Liver (tissue), 9 donors: ENCODE results near the gene CDK17. TPM values are rescaled to one million over a fixed set of nuclear protein-coding genes. Genes with fewer than 3 reads are reported as not detected.

Source experiments
- DNase-seq: peaks from one replicate; pipeline ENCODE4 v3.0.0-alpha.2; 2017; ENCODE audit warnings: low spot score
- H3K27ac ChIP-seq, 2 donors: one replicate each; pipeline ENCODE4 v1.7.0; 2013; ENCODE audit warnings: inconsistent platforms in 2 of 2, low read length in 2 of 2, control low read depth in 1 of 2, low read depth in 1 of 2, mild to moderate bottlenecking in 1 of 2
- H3K27me3 ChIP-seq, 4 donors: one replicate each; pipeline versions ENCODE4 v1.6.1 to v1.7.0; 2013; ENCODE audit warnings: low read length in 3 of 4, inconsistent platforms in 1 of 4, mild to moderate bottlenecking in 1 of 4, moderate library complexity in 1 of 4; ENCODE audit not compliant: control insufficient read depth in 4 of 4, insufficient read depth in 4 of 4
- H3K36me3 ChIP-seq, 4 donors: one replicate each; pipeline versions ENCODE4 v1.6.1 to v1.7.0; 2013; ENCODE audit warnings: low read length in 3 of 4, mild to moderate bottlenecking in 3 of 4, low read depth in 1 of 4, moderate library complexity in 1 of 4; ENCODE audit not compliant: control insufficient read depth in 4 of 4, insufficient read depth in 3 of 4
- H3K4me1 ChIP-seq, 4 donors: one replicate each; pipeline versions ENCODE4 v1.6.1 to v1.7.0; 2013; ENCODE audit warnings: low read length in 3 of 4, mild to moderate bottlenecking in 3 of 4, moderate library complexity in 1 of 4; ENCODE audit not compliant: control insufficient read depth in 4 of 4, insufficient read depth in 4 of 4
- H3K4me3 ChIP-seq, 3 donors: one replicate each; pipeline versions ENCODE4 v1.6.1 to v1.7.0; 2013; ENCODE audit warnings: low read length in 3 of 3, control low read depth in 1 of 3, low read depth in 1 of 3, mild to moderate bottlenecking in 1 of 3
- H3K9ac ChIP-seq, 2 donors: one replicate each; pipeline ENCODE4 v1.7.0; 2013; ENCODE audit warnings: low read length in 2 of 2, mild to moderate bottlenecking in 2 of 2, moderate library complexity in 2 of 2, control low read depth in 1 of 2, low read depth in 1 of 2
- H3K9me3 ChIP-seq, 4 donors: one replicate each; pipeline versions ENCODE4 v1.6.1 to v1.7.0; 2013; ENCODE audit warnings: low read length in 3 of 4; ENCODE audit not compliant: control insufficient read depth in 4 of 4
- FOXA1 ChIP-seq: IDR thresholded peaks from 2 replicates; pipeline ENCODE4 v1.6.1; 2016; ENCODE audit warnings: antibody characterized with exemption
- FOXA2 ChIP-seq: IDR thresholded peaks from 2 replicates; pipeline ENCODE4 v1.6.1; 2016; ENCODE audit warnings: antibody characterized with exemption
- HNF4G ChIP-seq: IDR thresholded peaks from 2 replicates; pipeline ENCODE4 v1.6.1; 2016; ENCODE audit warnings: antibody characterized with exemption
- JUND ChIP-seq, 2 donors: IDR thresholded peaks; 2 replicates each; pipeline ENCODE4 v1.6.1; 2016; ENCODE audit warnings: antibody characterized with exemption in 2 of 2
- NR2F2 ChIP-seq: IDR thresholded peaks from 2 replicates; pipeline ENCODE4 v1.6.1; 2016; ENCODE audit warnings: antibody characterized with exemption
- RXRA ChIP-seq, 2 donors: IDR thresholded peaks; 2 replicates each; pipeline ENCODE4 v1.6.1; 2017 to 2018; ENCODE audit warnings: antibody characterized with exemption in 2 of 2, mild to moderate bottlenecking in 1 of 2
- SP1 ChIP-seq: IDR thresholded peaks from 2 replicates; pipeline ENCODE4 v1.6.1; 2018; ENCODE audit warnings: antibody characterized with exemption, mild to moderate bottlenecking
- WGBS: extraction: QIAGEN DNeasy Blood & Tissue Kit; methylation state at CpG from one replicate; pipeline ENCODE4 v1.1.7; 2013; 5-methylcytosine and 5-hydroxymethylcytosine counted together
- polyA plus RNA-seq, 2 donors: library from polyadenylated mRNA; stranded (reverse) in 1 of 2; unstranded in 1 of 2; fragments of 200-250 nt in 1 of 2; fragments of >200 nt in 1 of 2; fragmentation: Nextera tagmentation in 1 of 2; extraction: Ambion mirVana in 1 of 2; gene quantifications; one replicate each; pipeline versions ENCODE4 v1.2.1 to v1.2.3, GENCODE V29; 2013 to 2015
- total RNA-seq, 2 donors: library from RNA; depleted of rRNA; stranded (reverse); fragments of >200 nt; gene quantifications; one replicate each; pipeline ENCODE4 v1.2.3, GENCODE V29; 2014
- TF ChIP-seq, protein P1 (sequence below): IDR thresholded peaks from 2 replicates; pipeline ENCODE4 v1.6.1; 2016; ENCODE audit warnings: antibody characterized with exemption
- TF ChIP-seq, protein P2 (sequence below): IDR thresholded peaks from 2 replicates; pipeline ENCODE4 v1.6.1; 2016; ENCODE audit warnings: antibody characterized with exemption
- TF ChIP-seq, protein P3 (sequence below): IDR thresholded peaks from 2 replicates; pipeline ENCODE4 v1.6.1; 2016; ENCODE audit warnings: antibody characterized with exemption, mild to moderate bottlenecking
- TF ChIP-seq, protein P4 (sequence below): IDR thresholded peaks from 2 replicates; pipeline ENCODE4 v1.6.1; 2016; ENCODE audit warnings: antibody characterized with exemption
- TF ChIP-seq, protein P5 (sequence below): fragments of 150-350 bp; IDR thresholded peaks from 2 replicates; pipeline ENCODE4 v1.5.1; 2017; ENCODE audit warnings: improper control_type of control experiment, low read depth, low read length; ENCODE audit not compliant: missing input control
- donor health status: healthy.
- donor health status: healthy.
- donor health status: healthy.
- donor health status: healthy.
- donor health status: healthy.

CDK17 gene
- total and polyA plus RNA-seq, 4 donors, result 4.8 to 25.2 (median 14.9) TPM

DNA sequence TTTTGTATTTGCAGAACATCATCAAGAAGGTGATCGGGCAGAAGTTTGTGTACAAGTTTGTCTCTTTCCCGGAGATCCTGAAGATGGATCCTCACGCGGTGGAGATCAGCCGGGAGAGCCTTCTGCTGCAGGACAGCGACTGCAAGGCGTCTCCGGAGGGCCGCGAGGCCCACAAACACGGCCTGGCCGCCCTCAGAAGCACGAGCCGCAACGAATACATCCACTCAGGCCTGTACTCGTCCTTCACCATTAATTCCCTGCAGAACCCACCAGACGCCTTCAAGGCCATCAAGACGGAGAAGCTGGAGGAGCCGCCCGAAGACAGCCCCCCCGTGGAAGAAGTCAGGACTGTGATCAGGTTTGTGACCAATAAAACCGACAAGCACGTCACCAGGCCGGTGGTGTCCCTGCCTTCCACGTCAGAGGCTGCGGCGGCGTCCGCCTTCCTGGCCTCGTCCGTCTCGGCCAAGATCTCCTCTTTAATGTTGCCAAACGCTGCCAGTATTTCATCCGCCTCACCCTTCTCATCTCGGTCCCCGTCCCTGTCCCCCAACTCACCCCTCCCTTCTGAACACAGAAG is 153.2 kb downstream of the CDK17 start:
- Histone ChIP-seq H3K9ac (no peak overlapping the region), H3K4me3 (no peak overlapping the region), H3K27ac (no peak overlapping the region), H3K36me3 (peaks cover 0 to 6% (median 3%) of the 10 kb centered on the region in 4 donors), H3K4me1 (peaks cover 0 to 6% (median 3%) of the 10 kb centered on the region in 4 donors), H3K27me3 (no peaks in the 10 kb centered on the region), H3K9me3 (no peaks in the 10 kb centered on the region)
- no peak for DNase-seq
- 96% methylated on average over 36 of the region's 36 CpGs for WGBS
- TF ChIP-seq, protein P1, sequence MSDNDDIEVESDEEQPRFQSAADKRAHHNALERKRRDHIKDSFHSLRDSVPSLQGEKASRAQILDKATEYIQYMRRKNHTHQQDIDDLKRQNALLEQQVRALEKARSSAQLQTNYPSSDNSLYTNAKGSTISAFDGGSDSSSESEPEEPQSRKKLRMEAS, result no peak
- TF ChIP-seq SP1, result no peak
- TF ChIP-seq JUND (IDR thresholded peaks at IDR 0.05), result no peak
- TF ChIP-seq, protein P2, sequence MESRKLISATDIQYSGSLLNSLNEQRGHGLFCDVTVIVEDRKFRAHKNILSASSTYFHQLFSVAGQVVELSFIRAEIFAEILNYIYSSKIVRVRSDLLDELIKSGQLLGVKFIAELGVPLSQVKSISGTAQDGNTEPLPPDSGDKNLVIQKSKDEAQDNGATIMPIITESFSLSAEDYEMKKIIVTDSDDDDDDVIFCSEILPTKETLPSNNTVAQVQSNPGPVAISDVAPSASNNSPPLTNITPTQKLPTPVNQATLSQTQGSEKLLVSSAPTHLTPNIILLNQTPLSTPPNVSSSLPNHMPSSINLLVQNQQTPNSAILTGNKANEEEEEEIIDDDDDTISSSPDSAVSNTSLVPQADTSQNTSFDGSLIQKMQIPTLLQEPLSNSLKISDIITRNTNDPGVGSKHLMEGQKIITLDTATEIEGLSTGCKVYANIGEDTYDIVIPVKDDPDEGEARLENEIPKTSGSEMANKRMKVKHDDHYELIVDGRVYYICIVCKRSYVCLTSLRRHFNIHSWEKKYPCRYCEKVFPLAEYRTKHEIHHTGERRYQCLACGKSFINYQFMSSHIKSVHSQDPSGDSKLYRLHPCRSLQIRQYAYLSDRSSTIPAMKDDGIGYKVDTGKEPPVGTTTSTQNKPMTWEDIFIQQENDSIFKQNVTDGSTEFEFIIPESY, result no peak
- TF ChIP-seq FOXA2, result no peak

DNA sequence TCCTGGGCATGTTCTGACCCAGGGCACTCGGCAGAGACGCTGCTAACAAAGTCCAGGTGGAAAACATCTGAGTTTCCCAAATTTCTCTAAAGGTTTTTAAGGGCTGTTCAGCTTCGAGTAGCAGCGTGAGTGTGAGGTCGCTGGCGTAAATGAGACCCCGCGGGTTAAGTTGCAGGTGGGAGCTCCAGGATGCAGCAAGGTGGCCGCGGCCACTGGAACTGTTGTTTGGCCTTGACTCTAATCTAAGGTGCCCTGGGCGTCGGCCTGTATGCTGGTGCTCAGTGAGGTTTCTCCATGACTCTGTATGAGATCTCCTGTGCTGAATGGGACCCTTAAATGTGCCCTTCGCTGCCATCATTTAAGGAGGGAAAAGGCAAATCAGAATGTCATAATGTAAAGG is 155.4 kb downstream of the CDK17 start:
- 93% methylated on average over 13 of the region's 13 CpGs for WGBS
- TF ChIP-seq, protein P3, sequence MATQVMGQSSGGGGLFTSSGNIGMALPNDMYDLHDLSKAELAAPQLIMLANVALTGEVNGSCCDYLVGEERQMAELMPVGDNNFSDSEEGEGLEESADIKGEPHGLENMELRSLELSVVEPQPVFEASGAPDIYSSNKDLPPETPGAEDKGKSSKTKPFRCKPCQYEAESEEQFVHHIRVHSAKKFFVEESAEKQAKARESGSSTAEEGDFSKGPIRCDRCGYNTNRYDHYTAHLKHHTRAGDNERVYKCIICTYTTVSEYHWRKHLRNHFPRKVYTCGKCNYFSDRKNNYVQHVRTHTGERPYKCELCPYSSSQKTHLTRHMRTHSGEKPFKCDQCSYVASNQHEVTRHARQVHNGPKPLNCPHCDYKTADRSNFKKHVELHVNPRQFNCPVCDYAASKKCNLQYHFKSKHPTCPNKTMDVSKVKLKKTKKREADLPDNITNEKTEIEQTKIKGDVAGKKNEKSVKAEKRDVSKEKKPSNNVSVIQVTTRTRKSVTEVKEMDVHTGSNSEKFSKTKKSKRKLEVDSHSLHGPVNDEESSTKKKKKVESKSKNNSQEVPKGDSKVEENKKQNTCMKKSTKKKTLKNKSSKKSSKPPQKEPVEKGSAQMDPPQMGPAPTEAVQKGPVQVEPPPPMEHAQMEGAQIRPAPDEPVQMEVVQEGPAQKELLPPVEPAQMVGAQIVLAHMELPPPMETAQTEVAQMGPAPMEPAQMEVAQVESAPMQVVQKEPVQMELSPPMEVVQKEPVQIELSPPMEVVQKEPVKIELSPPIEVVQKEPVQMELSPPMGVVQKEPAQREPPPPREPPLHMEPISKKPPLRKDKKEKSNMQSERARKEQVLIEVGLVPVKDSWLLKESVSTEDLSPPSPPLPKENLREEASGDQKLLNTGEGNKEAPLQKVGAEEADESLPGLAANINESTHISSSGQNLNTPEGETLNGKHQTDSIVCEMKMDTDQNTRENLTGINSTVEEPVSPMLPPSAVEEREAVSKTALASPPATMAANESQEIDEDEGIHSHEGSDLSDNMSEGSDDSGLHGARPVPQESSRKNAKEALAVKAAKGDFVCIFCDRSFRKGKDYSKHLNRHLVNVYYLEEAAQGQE, result no peak
- TF ChIP-seq, protein P2, result no peak
- TF ChIP-seq NR2F2 (no peak), RXRA (IDR thresholded peaks at IDR 0.05) (no peak), JUND (IDR thresholded peaks at IDR 0.05) (no peak), FOXA1 (no peak), HNF4G (no peak), FOXA2 (no peak)
- TF ChIP-seq, protein P1, result no peak
- TF ChIP-seq, protein P4, sequence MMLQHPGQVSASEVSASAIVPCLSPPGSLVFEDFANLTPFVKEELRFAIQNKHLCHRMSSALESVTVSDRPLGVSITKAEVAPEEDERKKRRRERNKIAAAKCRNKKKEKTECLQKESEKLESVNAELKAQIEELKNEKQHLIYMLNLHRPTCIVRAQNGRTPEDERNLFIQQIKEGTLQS, result no peak
- TF ChIP-seq, protein P5, sequence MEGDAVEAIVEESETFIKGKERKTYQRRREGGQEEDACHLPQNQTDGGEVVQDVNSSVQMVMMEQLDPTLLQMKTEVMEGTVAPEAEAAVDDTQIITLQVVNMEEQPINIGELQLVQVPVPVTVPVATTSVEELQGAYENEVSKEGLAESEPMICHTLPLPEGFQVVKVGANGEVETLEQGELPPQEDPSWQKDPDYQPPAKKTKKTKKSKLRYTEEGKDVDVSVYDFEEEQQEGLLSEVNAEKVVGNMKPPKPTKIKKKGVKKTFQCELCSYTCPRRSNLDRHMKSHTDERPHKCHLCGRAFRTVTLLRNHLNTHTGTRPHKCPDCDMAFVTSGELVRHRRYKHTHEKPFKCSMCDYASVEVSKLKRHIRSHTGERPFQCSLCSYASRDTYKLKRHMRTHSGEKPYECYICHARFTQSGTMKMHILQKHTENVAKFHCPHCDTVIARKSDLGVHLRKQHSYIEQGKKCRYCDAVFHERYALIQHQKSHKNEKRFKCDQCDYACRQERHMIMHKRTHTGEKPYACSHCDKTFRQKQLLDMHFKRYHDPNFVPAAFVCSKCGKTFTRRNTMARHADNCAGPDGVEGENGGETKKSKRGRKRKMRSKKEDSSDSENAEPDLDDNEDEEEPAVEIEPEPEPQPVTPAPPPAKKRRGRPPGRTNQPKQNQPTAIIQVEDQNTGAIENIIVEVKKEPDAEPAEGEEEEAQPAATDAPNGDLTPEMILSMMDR, result no peak
- Histone ChIP-seq H3K4me1 (peaks cover 0 to 6% (median 3%) of the 10 kb centered on the region in 4 donors), H3K9ac (no peak overlapping the region), H3K27me3 (no peaks in the 10 kb centered on the region), H3K4me3 (no peak overlapping the region), H3K27ac (no peak overlapping the region), H3K36me3 (peaks cover 0 to 4% (median 2%) of the 10 kb centered on the region in 4 donors), H3K9me3 (no peaks in the 10 kb centered on the region)
- no peak for DNase-seq
